CD4-positive, alpha-beta T cell (primary cell): Measurements from ENCODE around the gene B4GALT5. TPM values are rescaled to one million over a fixed set of nuclear protein-coding genes. Genes with fewer than 3 reads are reported as not detected.

Experiments
- ATAC-seq: fragments of 200-7000 bp; cut with Tn5 transposase; one replicate; pipeline ENCODE4 v1.10.0; 2022; ENCODE audit warnings: mild to moderate bottlenecking; ENCODE audit not compliant: poor library complexity
- CTCF ChIA-PET: fragments of 350-600 bp; sonication (Branson Sonifier 250); formaldehyde crosslinking; loops from one replicate; lab custom pipeline; 2021; ENCODE audit warnings: antibody characterized with exemption, inconsistent platforms; lab: Charles Lee
- POLR2A ChIA-PET: fragments of 350-600 bp; sonication (Branson Sonifier 250); formaldehyde crosslinking; loops from one replicate; lab custom pipeline; 2021; ENCODE audit warnings: antibody characterized with exemption, inconsistent platforms; lab: Charles Lee
- DNase-seq, 14 experiments: peaks; one replicate each; pipeline ENCODE4 v3.0.0-alpha.2; 2013 to 2020; ENCODE audit warnings: mixed read lengths in 2 of 14
- H3K27ac ChIP-seq, 2 donors: one replicate each; pipeline versions ENCODE4 v1.5.1 to v1.7.0; 2013; ENCODE audit warnings: low read length in 2 of 2, low read depth in 1 of 2, mild to moderate bottlenecking in 1 of 2
- H3K27me3 ChIP-seq, 2 experiments: 1 replicate in 1 of 2; 2 replicates in 1 of 2; pipeline versions ENCODE4 v1.6.1 to v1.7.0; 2013; ENCODE audit warnings: low read length in 2 of 2, control low read depth in 1 of 2, mild to moderate bottlenecking in 1 of 2, moderate library complexity in 1 of 2; ENCODE audit not compliant: insufficient read depth in 2 of 2, control insufficient read depth in 1 of 2
- H3K36me3 ChIP-seq: one replicate; pipeline ENCODE4 v1.6.1; 2013; ENCODE audit warnings: low read length, control low read depth; ENCODE audit not compliant: insufficient read depth
- H3K4me1 ChIP-seq: one replicate; pipeline ENCODE4 v1.6.1; 2013; ENCODE audit warnings: low read length, control low read depth; ENCODE audit not compliant: insufficient read depth
- H3K4me3 ChIP-seq: one replicate; pipeline ENCODE4 v1.5.1; 2013; ENCODE audit warnings: mild to moderate bottlenecking, low read length, moderate library complexity
- H3K9me3 ChIP-seq, 2 experiments: 1 replicate in 1 of 2; 2 replicates in 1 of 2; pipeline versions ENCODE4 v1.6.1 to v1.7.0; 2013; ENCODE audit warnings: low read length in 2 of 2, mild to moderate bottlenecking in 2 of 2, control low read depth in 1 of 2, moderate library complexity in 1 of 2; ENCODE audit not compliant: control insufficient read depth in 1 of 2, insufficient read depth in 1 of 2
- H3K27ac Mint-ChIP-seq: one replicate; pipeline ENCODE4 v1.8.0; 2020; ENCODE audit warnings: mixed read lengths
- H3K27me3 Mint-ChIP-seq: one replicate; pipeline ENCODE4 v1.8.0; 2021; ENCODE audit warnings: mixed read lengths
- H3K36me3 Mint-ChIP-seq: one replicate; pipeline ENCODE4 v1.8.0; 2021; ENCODE audit warnings: low read depth, mixed read lengths
- H3K4me1 Mint-ChIP-seq: one replicate; pipeline ENCODE4 v1.8.0; 2021; ENCODE audit warnings: low read depth, mixed read lengths
- H3K4me3 Mint-ChIP-seq: one replicate; pipeline ENCODE4 v1.8.0; 2020; ENCODE audit warnings: mild to moderate bottlenecking, mixed read lengths
- H3K9me3 Mint-ChIP-seq: one replicate; pipeline ENCODE4 v1.8.0; 2020; ENCODE audit warnings: mixed read lengths
- CTCF ChIP-seq: fragments of 200-600 bp; IDR thresholded peaks from one replicate; pipeline ENCODE4 v1.8.0; 2022; ENCODE audit warnings: antibody characterized with exemption, mild to moderate bottlenecking
- intact Hi-C, 2 experiments: fragments of 100-400 bp; cut with DNase I in 1 of 2; cut with micrococcal nuclease in 1 of 2; formaldehyde crosslinking; loops; one replicate each; pipeline versions ENCODE4 v1.15.1 to v1.9.0; 2023 to 2025; cut with DNase I, micrococcal nuclease
- total RNA-seq, 174 experiments: library from RNA in 2 of 174; stranded (reverse) in 2 of 174; gene quantifications; one replicate each; pipeline ENCODE4 v1.2.3 and lab custom pipeline; 2021 to 2026

The B4GALT5 gene
- total RNA-seq, 2 experiments from 2014 or later, result 3.1 to 3.2 TPM

DNA sequence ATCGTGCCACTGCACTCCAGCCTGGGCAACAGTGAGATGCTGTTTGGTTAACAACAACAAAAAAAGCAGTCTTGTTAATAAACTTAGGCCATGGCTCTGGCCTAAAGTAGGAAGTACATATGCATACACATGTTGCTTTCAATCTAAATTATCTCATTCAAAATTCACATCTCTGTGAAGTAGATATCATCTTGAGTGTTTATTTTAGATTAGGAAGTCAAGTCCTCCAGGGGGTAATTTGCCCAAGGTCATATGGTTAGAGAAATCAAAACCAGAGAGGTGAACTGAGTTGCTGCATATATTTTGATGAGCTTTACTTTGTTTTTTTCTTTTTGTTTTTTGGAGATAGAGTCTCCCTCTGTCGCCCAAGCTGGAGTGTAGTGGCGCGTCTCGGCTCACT is 52.8 kb downstream of the B4GALT5 start:
- Histone ChIP-seq H3K27me3 (no peaks in the 10 kb centered on the region), H3K4me3 (no peak overlapping the region), H3K9me3 (no peaks in the 10 kb centered on the region), H3K27ac (no peak overlapping the region), H3K4me1 (peaks cover 2% of the 10 kb centered on the region), H3K36me3 (no peaks in the 10 kb centered on the region)
- DNase-seq (no peak), ATAC-seq (no peak)
- Mint-ChIP-seq H3K4me3 (no peak overlapping the region), H3K9me3 (no peaks in the 10 kb centered on the region), H3K4me1 (no peaks in the 10 kb centered on the region), H3K27ac (no peak overlapping the region), H3K27me3 (no peaks in the 10 kb centered on the region), H3K36me3 (peaks cover 15% of the 10 kb centered on the region)
- intact Hi-C loops, result no loop called here
- ChIA-PET CTCF (no interaction called here), POLR2A (no interaction called here)
- TF ChIP-seq CTCF, result no peak

GRCh38 chr20:49659056-49659455 is 54.6 kb downstream of the B4GALT5 start:
- Histone ChIP-seq H3K27ac (no peak overlapping the region), H3K9me3 (no peaks in the 10 kb centered on the region), H3K4me1 (peaks cover 2% of the 10 kb centered on the region), H3K4me3 (no peak overlapping the region), H3K36me3 (peaks cover 6% of the 10 kb centered on the region), H3K27me3 (no peaks in the 10 kb centered on the region)
- ATAC-seq (no peak), DNase-seq (no peak)
- ChIA-PET CTCF (interaction anchor here (1.1 kb wide), 1 partner anchor 10 kb away, joined by 3 read pairs; no protein-coding TSS in a partner anchor), POLR2A (no interaction called here)
- no peaks in the 10 kb centered on the region for H3K4me1 Mint-ChIP-seq
- H3K27me3 Mint-ChIP-seq, result no peaks in the 10 kb centered on the region
- H3K27ac Mint-ChIP-seq, result no peak overlapping the region
- no peak overlapping the region for H3K4me3 Mint-ChIP-seq
- TF ChIP-seq CTCF, result no peak
- intact Hi-C loops, result no loop called here
- H3K36me3 Mint-ChIP-seq, result peaks cover 31% of the 10 kb centered on the region
- H3K9me3 Mint-ChIP-seq, result no peaks in the 10 kb centered on the region

DNA sequence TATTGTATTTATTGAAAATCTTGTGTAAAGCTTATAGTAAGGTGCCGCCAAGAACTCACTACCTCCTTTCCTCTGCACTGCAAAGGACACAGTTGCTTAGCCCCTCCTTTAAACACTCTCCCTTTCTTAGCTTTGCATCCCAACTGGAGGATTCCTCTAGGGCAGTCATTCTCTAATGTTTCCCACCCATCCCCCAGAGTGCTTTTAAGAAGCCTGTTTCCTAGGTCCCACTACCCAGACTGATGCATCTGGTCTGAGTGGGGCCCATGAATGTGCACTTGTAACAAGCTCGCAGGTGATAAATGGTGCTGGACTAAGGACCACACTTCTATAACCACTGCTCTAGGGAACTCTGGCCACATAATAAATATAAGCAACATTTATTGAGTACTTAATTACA is 55.2 kb downstream of the B4GALT5 start:
- peaks cover 2% of the 10 kb centered on the region for H3K4me1 ChIP-seq
- ATAC-seq, result no peak
- Mint-ChIP-seq H3K36me3 (peaks cover 37% of the 10 kb centered on the region), H3K4me1 (no peaks in the 10 kb centered on the region), H3K27me3 (no peaks in the 10 kb centered on the region), H3K9me3 (no peaks in the 10 kb centered on the region), H3K27ac (no peak overlapping the region), H3K4me3 (no peak overlapping the region)
- H3K4me3 ChIP-seq, result no peak overlapping the region
- H3K27me3 ChIP-seq, result no peaks in the 10 kb centered on the region
- DNase-seq, result no peak
- H3K27ac ChIP-seq, result no peak overlapping the region
- no peaks in the 10 kb centered on the region for H3K9me3 ChIP-seq
- ChIA-PET CTCF (interaction anchor here (1.1 kb wide), 1 partner anchor 11 kb away, joined by 3 read pairs; no protein-coding TSS in a partner anchor), POLR2A (interaction anchor here (0.6 kb wide), 1 partner anchor 258 kb away, joined by 3 read pairs; no protein-coding TSS in a partner anchor)
- intact Hi-C loops, result no loop called here
- TF ChIP-seq CTCF, result no peak
- peaks cover 11% of the 10 kb centered on the region for H3K36me3 ChIP-seq
